Measurements from ENCODE around the gene HNRNPF. TPM values are rescaled to one million over a fixed set of nuclear protein-coding genes. Genes with fewer than 3 reads are reported as not detected.

Gene HNRNPF
- total RNA-seq, 1 donor, result 229 TPM

DNA sequence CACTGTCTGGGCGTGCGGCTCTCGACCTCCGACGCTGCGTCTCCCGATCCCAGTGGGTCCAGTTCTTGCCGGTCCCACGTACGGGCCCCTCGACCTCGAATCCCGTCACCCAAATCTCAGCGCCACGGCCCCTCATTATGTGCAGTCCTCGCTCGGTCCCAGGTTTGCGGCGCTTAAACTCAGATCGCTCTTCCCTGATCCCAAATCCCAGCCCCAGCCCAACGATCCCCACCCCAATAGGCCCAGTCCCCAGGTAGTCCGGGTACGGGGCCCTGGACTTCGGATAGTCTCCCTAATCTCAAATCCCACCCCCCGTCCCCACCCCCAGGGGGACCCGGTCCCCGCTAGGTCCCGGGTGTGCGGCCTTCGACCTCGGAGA is 666 bp downstream of the HNRNPF start:
- H4K20me1 ChIP-seq (ENCODE audit: insufficient read depth, low read length), result peaks cover 37% of the 10 kb centered on the region
- no peaks in the 10 kb centered on the region for H3K36me3 ChIP-seq (ENCODE audit: insufficient read depth, low read length)
- H3K4me2 ChIP-seq (ENCODE audit: insufficient read depth, low read length), result peak overlapping the region; percentile 83
- H3K27ac ChIP-seq (ENCODE audit: low read depth, low read length), result peak overlapping the region; percentile 98
- H3K4me1 ChIP-seq (ENCODE audit: insufficient read depth, low read length), result peaks cover 21% of the 10 kb centered on the region
- peaks cover 50% of the 10 kb centered on the region for H3K79me2 ChIP-seq (ENCODE audit: insufficient read depth, low read length)
- H2AFZ ChIP-seq (ENCODE audit: low read length), result no peak overlapping the region
- no peaks in the 10 kb centered on the region for H3K27me3 ChIP-seq (ENCODE audit: insufficient read depth, low read length)
- H3K9me3 ChIP-seq (ENCODE audit: low read depth, low read length), result no peaks in the 10 kb centered on the region
- DNase-seq (ENCODE audit: insufficient read length, low spot score, missing footprints), result no peak
- TF ChIP-seq, protein P1, sequence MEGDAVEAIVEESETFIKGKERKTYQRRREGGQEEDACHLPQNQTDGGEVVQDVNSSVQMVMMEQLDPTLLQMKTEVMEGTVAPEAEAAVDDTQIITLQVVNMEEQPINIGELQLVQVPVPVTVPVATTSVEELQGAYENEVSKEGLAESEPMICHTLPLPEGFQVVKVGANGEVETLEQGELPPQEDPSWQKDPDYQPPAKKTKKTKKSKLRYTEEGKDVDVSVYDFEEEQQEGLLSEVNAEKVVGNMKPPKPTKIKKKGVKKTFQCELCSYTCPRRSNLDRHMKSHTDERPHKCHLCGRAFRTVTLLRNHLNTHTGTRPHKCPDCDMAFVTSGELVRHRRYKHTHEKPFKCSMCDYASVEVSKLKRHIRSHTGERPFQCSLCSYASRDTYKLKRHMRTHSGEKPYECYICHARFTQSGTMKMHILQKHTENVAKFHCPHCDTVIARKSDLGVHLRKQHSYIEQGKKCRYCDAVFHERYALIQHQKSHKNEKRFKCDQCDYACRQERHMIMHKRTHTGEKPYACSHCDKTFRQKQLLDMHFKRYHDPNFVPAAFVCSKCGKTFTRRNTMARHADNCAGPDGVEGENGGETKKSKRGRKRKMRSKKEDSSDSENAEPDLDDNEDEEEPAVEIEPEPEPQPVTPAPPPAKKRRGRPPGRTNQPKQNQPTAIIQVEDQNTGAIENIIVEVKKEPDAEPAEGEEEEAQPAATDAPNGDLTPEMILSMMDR (IDR thresholded peaks at IDR 0.05; ENCODE audit: extremely low read depth, low read depth, low read length), result no peak
- H3K4me3 ChIP-seq (ENCODE audit: insufficient read depth, low read length), result peak overlapping the region; percentile 91

DNA sequence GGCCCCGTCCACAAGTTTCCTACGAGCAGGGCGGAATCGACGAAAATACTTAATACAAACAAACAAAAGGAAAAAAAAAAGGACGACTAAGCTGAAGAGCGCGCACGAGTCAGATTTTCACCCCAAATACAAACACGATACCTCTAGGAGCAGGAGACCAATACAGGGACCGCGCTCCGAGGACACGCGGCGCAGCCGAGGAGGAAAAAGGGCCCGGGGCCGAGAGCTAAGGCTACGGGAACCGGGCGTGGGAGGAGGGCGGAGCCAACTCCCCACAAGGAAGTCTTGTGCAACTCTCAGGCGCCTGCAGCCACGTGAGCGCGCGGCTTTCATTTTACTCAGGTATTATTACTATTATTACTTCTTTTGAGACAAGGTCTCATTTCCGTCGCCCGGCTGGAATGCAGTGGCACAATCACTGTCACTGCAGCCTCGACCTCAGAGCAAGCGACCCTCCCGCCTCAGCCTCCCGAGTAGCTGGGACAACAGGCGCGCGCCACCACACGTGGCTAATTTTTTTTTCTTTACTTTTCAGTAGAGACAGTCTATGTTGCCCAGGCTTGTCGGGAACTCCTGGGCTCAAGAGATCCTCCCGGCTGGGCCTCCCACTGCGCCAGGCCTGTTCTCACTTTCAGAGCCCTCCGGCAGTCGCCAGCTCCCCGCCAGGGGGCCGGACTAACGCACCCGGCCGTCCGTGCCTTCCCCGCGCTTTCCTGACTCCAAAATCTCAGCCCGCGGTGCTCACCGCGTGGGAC is 1.2 kb downstream of the HNRNPF start:
- TF ChIP-seq, protein P1 (IDR thresholded peaks at IDR 0.05; ENCODE audit: extremely low read depth, low read depth, low read length), result peak; percentile 36
- H2AFZ ChIP-seq (ENCODE audit: low read length), result peak overlapping the region; percentile 53
- H3K9me3 ChIP-seq (ENCODE audit: low read depth, low read length), result no peaks in the 10 kb centered on the region
- H4K20me1 ChIP-seq (ENCODE audit: insufficient read depth, low read length), result peaks cover 41% of the 10 kb centered on the region
- peak; percentile 99 for DNase-seq (ENCODE audit: insufficient read length, low spot score, missing footprints)
- peaks cover 56% of the 10 kb centered on the region for H3K79me2 ChIP-seq (ENCODE audit: insufficient read depth, low read length)
- peak overlapping the region; percentile 98 for H3K27ac ChIP-seq (ENCODE audit: low read depth, low read length)
- peak overlapping the region; percentile 91 for H3K4me3 ChIP-seq (ENCODE audit: insufficient read depth, low read length)
- no peaks in the 10 kb centered on the region for H3K27me3 ChIP-seq (ENCODE audit: insufficient read depth, low read length)
- peak overlapping the region; percentile 83 for H3K4me2 ChIP-seq (ENCODE audit: insufficient read depth, low read length)
- H3K4me1 ChIP-seq (ENCODE audit: insufficient read depth, low read length), result peaks cover 21% of the 10 kb centered on the region
- no peaks in the 10 kb centered on the region for H3K36me3 ChIP-seq (ENCODE audit: insufficient read depth, low read length)

DNA sequence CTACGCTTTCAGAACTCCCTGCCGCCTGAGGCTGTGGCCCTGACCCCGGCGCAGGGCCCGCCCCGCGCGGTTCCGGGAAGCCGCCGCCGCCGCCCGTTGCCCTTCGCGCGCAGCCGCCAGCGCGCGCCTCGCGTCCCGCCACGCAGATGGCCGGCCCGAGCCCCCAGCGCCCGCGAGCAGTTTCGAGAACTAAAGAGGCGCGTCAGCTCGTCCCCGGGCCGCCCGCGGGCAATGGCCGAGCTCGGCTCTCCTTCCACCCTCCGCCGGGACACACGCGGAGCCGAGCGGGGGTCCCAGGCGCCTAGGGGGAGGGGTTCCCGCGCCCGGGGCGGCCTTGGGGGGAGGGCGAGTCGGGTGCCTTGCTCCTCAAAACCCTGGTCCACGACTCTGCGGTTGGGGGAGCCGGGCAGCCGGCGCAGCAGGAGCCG is 1.8 kb downstream of the HNRNPF start:
- peaks cover 47% of the 10 kb centered on the region for H4K20me1 ChIP-seq (ENCODE audit: insufficient read depth, low read length)
- no peaks in the 10 kb centered on the region for H3K9me3 ChIP-seq (ENCODE audit: low read depth, low read length)
- peak overlapping the region; percentile 83 for H3K4me2 ChIP-seq (ENCODE audit: insufficient read depth, low read length)
- TF ChIP-seq, protein P1 (IDR thresholded peaks at IDR 0.05; ENCODE audit: extremely low read depth, low read depth, low read length), result no peak
- peak overlapping the region; percentile 51 for H2AFZ ChIP-seq (ENCODE audit: low read length)
- peak overlapping the region; percentile 91 for H3K4me3 ChIP-seq (ENCODE audit: insufficient read depth, low read length)
- no peaks in the 10 kb centered on the region for H3K36me3 ChIP-seq (ENCODE audit: insufficient read depth, low read length)
- H3K4me1 ChIP-seq (ENCODE audit: insufficient read depth, low read length), result peaks cover 22% of the 10 kb centered on the region
- DNase-seq (ENCODE audit: insufficient read length, low spot score, missing footprints), result peak; percentile 91
- peaks cover 62% of the 10 kb centered on the region for H3K79me2 ChIP-seq (ENCODE audit: insufficient read depth, low read length)
- H3K27me3 ChIP-seq (ENCODE audit: insufficient read depth, low read length), result no peaks in the 10 kb centered on the region
- H3K27ac ChIP-seq (ENCODE audit: low read depth, low read length), result peak overlapping the region; percentile 98

DNA sequence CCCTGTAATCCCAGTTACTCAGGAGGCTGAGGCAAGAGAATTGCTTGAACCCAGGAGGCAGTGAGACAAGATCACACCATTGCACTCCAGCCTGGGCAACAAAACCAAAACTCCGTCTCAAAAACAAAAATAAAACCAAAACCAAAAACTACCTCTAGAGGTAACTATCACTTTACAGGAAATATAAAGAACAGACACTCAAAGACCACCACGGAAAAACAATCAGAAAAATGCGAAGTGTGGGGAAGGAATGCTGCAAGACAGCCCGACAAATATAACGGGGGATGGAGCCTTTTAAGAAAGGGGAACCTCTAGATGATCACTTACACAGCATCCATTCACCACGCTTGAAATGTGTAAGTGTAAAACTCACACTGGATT is 4.3 kb downstream of the HNRNPF start:
- peak overlapping the region; percentile 83 for H3K4me2 ChIP-seq (ENCODE audit: insufficient read depth, low read length)
- H3K27ac ChIP-seq (ENCODE audit: low read depth, low read length), result peak overlapping the region; percentile 36
- H3K4me3 ChIP-seq (ENCODE audit: insufficient read depth, low read length), result no peak overlapping the region

More for the DNA sequence above, 4.3 kb downstream of the HNRNPF start:
- Histone ChIP-seq H3K36me3 (ENCODE audit: insufficient read depth, low read length) (no peaks in the 10 kb centered on the region), H3K9me3 (ENCODE audit: low read depth, low read length) (no peaks in the 10 kb centered on the region), H4K20me1 (ENCODE audit: insufficient read depth, low read length) (peaks cover 69% of the 10 kb centered on the region), H3K4me1 (ENCODE audit: insufficient read depth, low read length) (peaks cover 28% of the 10 kb centered on the region), H3K27me3 (ENCODE audit: insufficient read depth, low read length) (no peaks in the 10 kb centered on the region), H2AFZ (ENCODE audit: low read length) (no peak overlapping the region), H3K79me2 (ENCODE audit: insufficient read depth, low read length) (peaks cover 86% of the 10 kb centered on the region)
- TF ChIP-seq, protein P1 (IDR thresholded peaks at IDR 0.05; ENCODE audit: extremely low read depth, low read depth, low read length), result no peak
- DNase-seq (ENCODE audit: insufficient read length, low spot score, missing footprints), result no peak

All from osteoblast (primary cell).